IPS-18c (cell line): ENCODE data around the gene JAK1.

Source experiments
- H3K4me3 ChIP-seq: 2 replicates; pipeline ENCODE4 v1.7.0; 2013; ENCODE audit warnings: low read depth, mild to moderate bottlenecking, low read length, moderate library complexity; ENCODE audit not compliant: insufficient read depth
- H3K9me3 ChIP-seq: one replicate; pipeline ENCODE4 v1.6.1; 2013; ENCODE audit warnings: mild to moderate bottlenecking, low read length, moderate library complexity; ENCODE audit not compliant: control insufficient read depth, insufficient read depth

JAK1 gene

GRCh38 chr1:64959986-64960385 lies 6.4 kb downstream of the JAK1 start:
- no peaks in the 10 kb centered on the region for H3K9me3 ChIP-seq
- H3K4me3 ChIP-seq, result no peak overlapping the region

GRCh38 chr1:64956733-64957441 lies 9.5 kb downstream of the JAK1 start:
- Histone ChIP-seq H3K9me3 (no peaks in the 10 kb centered on the region), H3K4me3 (no peak overlapping the region)

GRCh38 chr1:64956010-64956640 lies 10.2 kb downstream of the JAK1 start:
- Histone ChIP-seq H3K4me3 (no peak overlapping the region), H3K9me3 (no peaks in the 10 kb centered on the region)

DNA sequence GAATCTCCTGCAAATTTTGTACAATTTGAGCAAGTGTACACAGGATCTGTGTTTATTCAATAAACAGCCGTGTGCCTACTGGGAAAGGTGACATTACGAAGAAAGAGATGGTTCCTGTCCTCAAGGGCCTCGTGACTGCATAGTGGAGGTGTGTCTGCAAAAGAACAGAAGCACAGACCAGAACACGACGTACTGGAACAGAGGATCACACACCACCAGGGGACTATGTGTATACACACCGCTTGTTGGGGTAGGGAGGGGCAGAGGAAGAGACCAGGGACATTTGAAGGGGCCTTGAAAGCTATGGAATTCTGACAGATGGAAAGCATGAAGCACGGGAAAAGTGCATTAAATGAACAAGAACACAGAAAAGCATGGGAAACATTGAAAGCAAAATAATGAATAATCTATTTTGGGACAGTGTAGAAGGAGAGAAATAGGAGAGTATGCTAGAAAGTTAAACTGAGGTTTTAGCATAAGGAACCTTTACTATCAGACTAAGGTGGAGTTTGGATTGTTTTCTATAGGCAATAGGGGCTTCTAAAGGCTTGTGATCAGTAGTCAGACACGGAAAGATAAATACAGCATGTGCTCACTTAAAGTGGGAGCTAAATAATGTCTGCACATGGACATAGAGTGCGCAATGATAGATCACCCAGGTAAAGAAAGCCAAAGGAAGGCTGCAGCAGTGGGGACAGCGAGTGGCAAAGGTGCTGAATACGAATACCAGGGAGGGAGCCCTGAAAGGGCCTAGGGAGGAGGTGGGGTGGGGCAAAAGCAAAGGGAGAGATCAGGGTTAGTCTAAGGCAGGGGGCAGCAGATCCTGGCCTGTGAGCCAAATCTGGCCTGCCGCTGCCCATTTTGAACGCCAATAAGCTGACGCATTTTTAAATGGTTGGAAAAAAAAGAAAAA lies 11.0 kb downstream of the JAK1 start:
- Histone ChIP-seq H3K4me3 (no peak overlapping the region), H3K9me3 (no peaks in the 10 kb centered on the region)

DNA sequence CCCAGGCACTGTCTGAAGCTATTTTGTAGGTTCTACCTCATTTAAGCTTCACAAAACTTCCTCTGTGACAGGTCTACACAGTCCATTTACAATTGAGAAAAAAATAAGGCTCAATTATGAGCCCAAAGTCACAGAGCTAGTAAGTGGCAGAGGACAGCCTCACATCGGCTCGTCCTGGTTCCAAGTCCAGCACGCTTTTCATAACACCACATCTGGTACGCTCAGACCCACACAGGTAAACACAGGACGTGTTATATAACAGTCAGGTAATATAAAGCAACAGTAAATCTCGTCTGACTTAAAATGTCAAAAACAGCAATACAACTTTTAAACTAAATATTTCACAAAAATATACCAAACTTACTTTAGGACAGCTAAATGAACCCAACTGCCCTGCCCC lies 13.1 kb downstream of the JAK1 start:
- Histone ChIP-seq H3K4me3 (no peak overlapping the region), H3K9me3 (no peaks in the 10 kb centered on the region)

- no peaks in the 10 kb centered on the region for H3K9me3 ChIP-seq
- no peak overlapping the region for H3K4me3 ChIP-seq
Observed at GRCh38 chr1:64950284-64950809, 16.0 kb downstream of the JAK1 start.

GRCh38 chr1:64948905-64949833 lies 17.2 kb downstream of the JAK1 start:
- H3K4me3 ChIP-seq, result no peak overlapping the region

GRCh38 chr1:64948216-64948615 lies 18.1 kb downstream of the JAK1 start:
- H3K9me3 ChIP-seq, result no peaks in the 10 kb centered on the region
- H3K4me3 ChIP-seq, result no peak overlapping the region

More at GRCh38 chr1:64948905-64949833, 17.2 kb downstream of the JAK1 start:
- H3K9me3 ChIP-seq, result no peaks in the 10 kb centered on the region

GRCh38 chr1:64946916-64947315 lies 19.4 kb downstream of the JAK1 start:
- no peak overlapping the region for H3K4me3 ChIP-seq
- H3K9me3 ChIP-seq, result no peaks in the 10 kb centered on the region

DNA sequence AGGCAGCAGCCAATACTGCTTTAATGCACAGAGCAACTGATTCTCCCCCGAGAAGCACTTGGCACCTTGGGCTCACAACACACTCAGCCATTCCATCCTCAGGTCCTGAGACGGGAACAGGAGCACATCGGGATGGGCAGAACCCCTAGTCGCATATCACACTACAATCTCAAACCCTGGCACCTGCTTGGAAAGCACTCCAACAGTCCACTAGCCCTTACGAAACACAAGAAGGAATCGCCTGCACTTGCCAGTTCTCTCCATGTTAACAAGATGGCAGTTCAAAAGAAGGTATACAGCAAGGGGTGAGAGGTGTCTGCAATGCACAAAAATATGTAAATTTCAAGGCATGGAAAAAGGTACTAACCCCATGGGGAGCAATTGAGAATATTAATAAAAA lies 21.4 kb downstream of the JAK1 start:
- no peaks in the 10 kb centered on the region for H3K9me3 ChIP-seq
- no peak overlapping the region for H3K4me3 ChIP-seq

DNA sequence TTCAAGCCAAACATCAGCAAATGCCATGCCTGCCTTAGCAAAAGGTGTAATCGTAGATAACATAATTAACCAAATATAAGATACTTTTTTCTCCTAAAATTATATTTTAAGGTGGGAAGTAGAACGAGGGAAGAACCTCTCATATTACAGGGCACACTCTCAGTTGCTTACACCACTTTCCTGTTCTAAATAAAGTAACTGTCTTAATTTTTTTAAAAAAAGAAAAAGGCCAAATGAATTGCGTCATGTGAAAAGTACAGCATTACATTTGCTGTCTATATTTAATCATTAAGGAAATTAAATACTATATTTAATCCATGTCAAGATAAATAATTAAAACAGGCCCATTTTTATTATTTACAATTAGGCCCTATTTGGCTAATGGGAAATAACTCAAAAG lies 23.7 kb downstream of the JAK1 start:
- Histone ChIP-seq H3K9me3 (no peaks in the 10 kb centered on the region), H3K4me3 (no peak overlapping the region)

GRCh38 chr1:64942118-64942517 lies 24.2 kb downstream of the JAK1 start:
- Histone ChIP-seq H3K4me3 (no peak overlapping the region), H3K9me3 (no peaks in the 10 kb centered on the region)

GRCh38 chr1:64941461-64942117 lies 24.8 kb downstream of the JAK1 start:
- Histone ChIP-seq H3K4me3 (no peak overlapping the region), H3K9me3 (no peaks in the 10 kb centered on the region)

DNA sequence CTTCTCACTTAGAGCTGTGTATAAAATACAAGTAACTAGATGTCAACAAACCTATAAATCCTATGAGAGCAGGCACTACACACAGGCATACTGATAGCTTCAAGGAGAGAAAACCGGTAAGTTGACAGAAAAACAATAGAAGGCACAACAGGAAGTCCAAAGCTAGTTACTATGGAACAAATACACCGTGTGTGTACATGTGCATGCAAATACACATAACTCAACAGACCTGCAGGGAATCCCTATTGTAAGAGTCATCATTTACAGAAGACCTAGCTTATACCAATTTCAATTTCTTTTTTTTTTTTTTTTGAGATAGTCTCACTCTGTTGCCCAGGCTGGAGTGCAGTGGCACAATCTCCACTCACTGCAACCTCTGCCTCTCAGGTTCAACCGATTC lies 26.3 kb downstream of the JAK1 start:
- no peaks in the 10 kb centered on the region for H3K9me3 ChIP-seq

GRCh38 chr1:64938991-64939390 lies 27.4 kb downstream of the JAK1 start:
- no peak overlapping the region for H3K4me3 ChIP-seq
- H3K9me3 ChIP-seq, result no peaks in the 10 kb centered on the region

More for the DNA sequence above, 26.3 kb downstream of the JAK1 start:
- H3K4me3 ChIP-seq, result no peak overlapping the region

DNA sequence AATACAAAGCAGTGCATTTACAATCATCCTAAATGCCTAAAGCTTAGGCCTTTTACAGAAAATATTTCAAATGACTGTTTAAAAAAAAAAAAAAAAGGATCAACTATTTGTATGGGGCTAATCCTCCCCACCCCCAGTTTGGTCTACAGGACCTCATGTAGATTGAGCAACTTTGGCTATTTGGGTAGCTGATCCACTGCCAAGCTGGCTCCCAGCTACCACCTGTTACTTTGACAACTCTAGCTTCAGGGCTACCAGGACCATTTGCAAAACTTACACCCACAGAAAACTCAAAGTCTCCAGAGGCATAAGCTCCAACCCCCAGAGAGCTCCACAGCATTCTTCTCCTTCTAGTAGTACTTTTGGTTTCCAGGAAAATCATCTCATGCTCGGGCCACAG lies 29.4 kb downstream of the JAK1 start:
- no peak overlapping the region for H3K4me3 ChIP-seq

More for the DNA sequence above, 29.4 kb downstream of the JAK1 start:
- H3K9me3 ChIP-seq, result no peaks in the 10 kb centered on the region
